CD4-positive, alpha-beta T cell treated with Interleukin-6 for 4 hours (primary cell): ENCODE measurements around the gene CYTH1.

Experiments
- DNase-seq: peaks from one replicate; pipeline ENCODE4 v3.0.0-alpha.2; 2020; ENCODE audit warnings: mixed read lengths

Gene CYTH1

GRCh38 chr17:78641666-78642065 lies 140.4 kb downstream of the CYTH1 start:
- DNase-seq, result no peak

DNA sequence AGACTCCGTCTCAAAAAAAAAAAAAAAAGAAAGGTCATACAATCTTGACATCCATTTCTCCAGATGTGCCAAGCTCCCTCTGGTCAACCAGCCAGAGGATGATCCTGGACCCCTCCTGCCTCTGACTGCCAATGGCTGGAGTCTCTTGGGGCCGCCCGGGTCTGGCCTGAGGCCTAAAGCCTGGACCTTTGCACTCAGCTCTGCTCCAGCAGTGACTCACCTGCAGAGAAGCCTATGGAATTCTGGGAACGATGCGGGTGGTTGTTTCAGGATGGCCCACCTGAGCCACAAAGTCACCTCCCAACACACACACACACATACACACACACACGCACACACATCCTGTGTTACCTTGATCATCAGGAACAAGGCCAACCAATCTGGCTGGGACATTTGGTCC lies 140.8 kb downstream of the CYTH1 start:
- DNase-seq, result no peak

DNA sequence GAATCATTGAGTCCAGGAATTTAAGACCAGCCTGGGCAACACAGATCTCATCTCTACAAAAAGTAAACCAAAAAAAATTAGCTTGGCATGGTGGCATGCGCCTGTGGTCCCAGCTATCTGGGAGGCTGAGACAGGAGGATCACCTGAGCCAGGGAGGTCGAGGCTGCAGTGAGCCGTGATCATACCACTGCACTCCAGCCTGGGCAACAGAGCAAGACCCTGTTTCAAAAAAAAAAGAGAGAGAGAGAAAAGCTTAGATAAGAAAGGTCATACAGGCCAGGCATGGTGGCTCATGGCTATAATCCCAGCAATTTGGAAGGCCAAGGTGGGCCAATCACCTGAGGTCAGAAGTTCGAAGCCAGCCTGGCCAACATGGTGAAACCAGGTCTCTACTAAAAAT lies 141.4 kb downstream of the CYTH1 start:
- no peak for DNase-seq

- no peak for DNase-seq
These were observed 144.2 kb downstream of the CYTH1 start for GRCh38 chr17:78637643-78638420.

DNA sequence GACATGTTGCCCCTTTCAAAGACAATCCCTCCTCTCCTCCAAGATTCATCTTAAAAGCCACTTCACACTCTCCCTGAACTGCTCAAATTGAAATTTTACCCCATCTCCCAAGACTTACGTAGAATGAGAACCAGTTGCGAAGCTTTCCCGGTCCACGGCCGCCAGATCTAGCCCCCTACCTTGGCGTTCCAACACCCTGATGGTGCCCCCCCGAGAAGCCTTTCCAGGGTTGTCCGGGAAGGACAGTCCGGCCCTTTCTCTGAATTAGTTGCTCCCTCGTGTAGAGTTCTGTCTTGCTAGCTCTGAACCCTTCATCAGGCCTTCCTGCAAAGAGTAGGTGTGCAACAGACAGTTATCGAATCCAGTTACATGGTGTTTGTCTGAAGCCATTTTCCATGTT lies 144.9 kb downstream of the CYTH1 start:
- DNase-seq, result no peak

GRCh38 chr17:78634154-78634553 lies 147.9 kb downstream of the CYTH1 start:
- DNase-seq, result no peak

GRCh38 chr17:78629436-78629995 lies 152.6 kb downstream of the CYTH1 start:
- no peak for DNase-seq

- no peak for DNase-seq
These were observed 153.3 kb downstream of the CYTH1 start for GRCh38 chr17:78628547-78629435.

- DNase-seq, result no peak
These were observed 157.5 kb downstream of the CYTH1 start for GRCh38 chr17:78624324-78625151.
